Subcutaneous abdominal adipose tissue (tissue), 5 donors: ENCODE data around the gene OR6B3.

Experiments used
- H3K27ac ChIP-seq: one replicate; pipeline ENCODE4 v1.7.0; 2013; ENCODE audit warnings: low read depth, mild to moderate bottlenecking, inconsistent platforms, low read length, moderate library complexity
- H3K27me3 ChIP-seq, 5 donors: one replicate each; pipeline ENCODE4 v1.7.0; 2013; ENCODE audit warnings: low read length in 5 of 5, inconsistent platforms in 1 of 5; ENCODE audit not compliant: control insufficient read depth in 5 of 5, insufficient read depth in 4 of 5
- H3K36me3 ChIP-seq, 5 donors: one replicate each; pipeline ENCODE4 v1.7.0; 2013; ENCODE audit warnings: low read length in 5 of 5; ENCODE audit not compliant: control insufficient read depth in 5 of 5, insufficient read depth in 5 of 5
- H3K4me1 ChIP-seq, 5 donors: one replicate each; pipeline ENCODE4 v1.7.0; 2013; ENCODE audit warnings: low read length in 5 of 5, mild to moderate bottlenecking in 3 of 5, moderate library complexity in 1 of 5; ENCODE audit not compliant: control insufficient read depth in 5 of 5, insufficient read depth in 5 of 5
- H3K4me3 ChIP-seq, 5 donors: one replicate each; pipeline ENCODE4 v1.7.0; 2013; ENCODE audit warnings: low read length in 5 of 5, low read depth in 1 of 5
- H3K9ac ChIP-seq, 5 donors: one replicate each; pipeline ENCODE4 v1.7.0; 2013; ENCODE audit warnings: low read length in 5 of 5, mild to moderate bottlenecking in 4 of 5, moderate library complexity in 3 of 5
- H3K9me3 ChIP-seq, 5 donors: one replicate each; pipeline ENCODE4 v1.7.0; 2013; ENCODE audit warnings: low read length in 5 of 5; ENCODE audit not compliant: control insufficient read depth in 5 of 5
- donor health status: healthy.
- donor health status: healthy.
- donor health status: healthy.
- donor health status: healthy.
- donor health status: healthy.

OR6B3 gene

DNA sequence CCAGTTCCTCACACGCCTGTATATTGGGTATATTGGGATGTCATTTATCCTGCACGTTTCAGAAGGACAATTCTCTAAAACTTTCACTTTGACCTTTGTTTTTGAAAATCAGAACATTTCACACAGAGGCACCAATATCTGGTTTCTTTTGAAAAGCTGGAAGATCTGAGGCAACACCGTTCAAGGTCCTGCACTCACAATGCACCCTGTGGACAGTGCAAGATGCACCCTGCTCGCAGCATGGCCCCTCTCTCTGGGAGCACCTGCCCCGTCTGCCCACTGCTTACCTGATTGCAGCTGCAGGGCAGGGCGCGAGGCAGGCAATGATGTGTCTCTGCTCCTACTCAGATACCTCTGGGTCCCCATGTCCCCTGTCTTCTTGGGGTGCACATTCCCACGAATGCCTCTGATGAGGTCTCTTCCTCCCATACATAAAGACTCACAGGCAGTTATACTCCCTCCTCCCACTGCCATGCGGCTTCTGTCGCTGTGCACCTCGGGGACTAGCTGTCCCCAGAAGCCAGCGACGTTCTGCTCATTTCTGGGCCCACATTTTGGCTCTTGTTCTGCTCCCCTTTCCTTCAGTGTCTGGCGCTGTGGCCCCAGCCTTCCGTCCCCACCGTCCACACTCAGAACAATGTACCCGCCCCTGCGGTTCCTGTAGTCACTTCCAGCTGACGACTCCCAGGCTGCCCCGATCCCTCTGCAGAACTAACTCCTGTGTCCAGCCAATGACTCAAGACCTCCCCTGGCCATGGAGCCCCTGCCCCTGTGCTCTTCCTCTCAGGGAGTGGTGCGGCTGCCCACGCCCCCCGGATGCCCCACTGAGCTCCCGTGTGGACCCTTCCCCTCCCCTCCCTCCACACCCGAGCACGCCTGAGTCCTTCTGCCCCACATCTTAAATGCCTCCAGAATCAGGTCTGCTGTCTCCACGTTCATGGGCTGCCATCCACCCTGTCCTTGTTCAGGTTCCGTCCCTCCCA, at the start of gene OR6B3:
TSS of gene OR6B3 (minus strand) at position 349 of the 983 bp plus-strand sequence.
- H3K27me3 ChIP-seq, result peaks cover 20 to 54% (median 46%) of the 10 kb centered on the region in 5 donors
- H3K36me3 ChIP-seq, result no peaks in the 10 kb centered on the region
- no peaks in the 10 kb centered on the region for H3K9me3 ChIP-seq
- H3K4me1 ChIP-seq, result no peaks in the 10 kb centered on the region
- no peak within 1 kb of the TSS for H3K27ac ChIP-seq
- H3K4me3 ChIP-seq, result no peak within 1 kb of the TSS
- no peak within 1 kb of the TSS for H3K9ac ChIP-seq

DNA sequence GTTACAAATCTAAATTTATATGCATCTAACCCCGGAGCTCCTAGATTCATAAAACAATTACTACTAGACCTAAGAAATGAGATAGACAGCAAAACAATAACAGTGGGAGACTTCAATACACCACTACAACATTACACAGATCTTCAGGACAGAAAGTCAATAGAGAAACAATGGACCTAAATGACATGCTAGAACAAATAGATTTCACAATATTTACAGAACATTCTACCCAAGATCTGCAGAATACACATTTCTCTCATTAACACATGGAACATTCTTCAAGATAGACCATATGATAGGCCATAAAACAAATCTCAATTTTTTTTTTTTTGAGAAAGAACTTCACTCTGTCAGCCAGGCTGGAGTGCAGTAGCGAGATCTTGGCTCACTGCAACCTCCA, 45.0 kb upstream of the OR6B3 start:
- Histone ChIP-seq H3K27me3 (peaks cover 21 to 29% (median 26%) of the 10 kb centered on the region in 5 donors), H3K4me1 (no peaks in the 10 kb centered on the region), H3K36me3 (no peaks in the 10 kb centered on the region), H3K9me3 (peaks cover 0 to 12% (median 0%) of the 10 kb centered on the region in 5 donors), H3K9ac (no peak overlapping the region), H3K4me3 (no peak overlapping the region), H3K27ac (no peak overlapping the region)

DNA sequence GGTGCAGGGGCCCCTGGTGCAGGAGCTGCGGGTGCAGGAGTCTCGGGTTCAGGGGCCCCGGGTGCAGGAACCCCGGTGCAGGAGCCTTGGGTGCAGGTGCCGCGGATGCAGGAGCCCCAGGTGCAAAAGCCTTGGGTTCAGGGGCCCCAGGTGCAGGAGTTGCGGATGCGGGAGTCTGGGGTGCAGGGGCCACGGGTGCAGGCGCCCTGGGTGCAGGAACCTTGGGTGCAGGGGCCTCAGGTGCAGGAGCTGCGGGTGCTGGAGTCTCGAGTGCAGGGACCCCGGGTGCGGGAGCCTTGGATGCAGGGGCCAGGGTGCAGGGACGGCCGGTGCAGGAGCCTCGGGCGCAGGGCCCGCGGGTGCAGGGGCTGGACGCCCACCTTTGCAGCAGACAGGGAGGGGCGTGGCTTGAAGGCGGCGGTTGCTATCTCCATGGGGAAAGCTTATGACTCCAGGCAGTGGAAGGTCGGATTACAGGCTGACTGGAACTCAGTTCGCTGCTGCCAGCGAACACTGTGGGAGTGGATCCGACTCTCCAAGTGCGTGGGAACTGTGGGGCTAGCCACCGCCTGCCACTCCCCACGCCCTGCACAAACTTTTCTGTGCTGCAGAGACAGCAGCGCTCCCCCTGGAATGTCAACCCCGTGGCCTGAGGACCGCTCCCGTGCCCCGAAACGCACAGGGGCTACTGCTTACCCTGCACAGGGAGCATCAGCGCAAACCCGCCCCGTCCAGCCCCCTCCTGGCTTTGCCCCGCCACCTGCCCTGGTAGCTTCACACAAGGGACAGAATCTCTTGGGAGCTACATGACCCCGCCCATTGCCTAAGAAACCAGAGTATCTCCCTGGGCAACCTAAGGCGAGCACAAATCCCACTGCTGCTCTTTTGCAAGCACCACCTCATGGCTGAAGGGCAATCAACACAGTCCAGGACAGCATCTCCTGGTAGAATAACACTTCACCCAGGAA, 42.5 kb upstream of the OR6B3 start:
- Histone ChIP-seq H3K27me3 (peaks cover 21 to 32% (median 26%) of the 10 kb centered on the region in 5 donors), H3K4me3 (no peak overlapping the region), H3K9ac (no peak overlapping the region), H3K4me1 (no peaks in the 10 kb centered on the region), H3K9me3 (peaks cover 0 to 10% (median 2%) of the 10 kb centered on the region in 5 donors), H3K36me3 (no peaks in the 10 kb centered on the region), H3K27ac (no peak overlapping the region)

DNA sequence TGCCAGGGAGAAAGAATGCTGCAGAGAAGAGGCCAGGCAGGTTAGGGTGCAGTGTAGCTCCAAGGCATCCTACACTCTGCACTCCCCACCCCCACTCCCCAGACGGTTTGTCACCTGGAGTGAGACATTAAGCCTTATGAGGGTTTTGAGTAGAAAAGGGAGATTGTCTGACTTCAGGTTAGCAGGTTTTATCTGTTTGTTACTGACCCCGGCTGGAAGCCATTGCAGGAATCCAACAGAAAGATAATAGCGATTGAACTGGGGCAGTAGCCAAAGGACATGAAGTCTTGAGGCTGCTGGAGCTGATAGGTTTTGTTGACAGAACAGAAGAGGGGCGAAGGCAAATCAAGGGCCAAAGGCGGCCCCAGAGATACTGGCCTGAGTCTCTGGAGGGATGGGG, 36.0 kb upstream of the OR6B3 start:
- Histone ChIP-seq H3K27ac (no peak overlapping the region), H3K4me1 (no peaks in the 10 kb centered on the region), H3K27me3 (peaks cover 0 to 11% (median 5%) of the 10 kb centered on the region in 5 donors), H3K9ac (no peak overlapping the region), H3K36me3 (no peaks in the 10 kb centered on the region), H3K9me3 (peaks cover 0 to 20% (median 17%) of the 10 kb centered on the region in 5 donors), H3K4me3 (no peak overlapping the region)

DNA sequence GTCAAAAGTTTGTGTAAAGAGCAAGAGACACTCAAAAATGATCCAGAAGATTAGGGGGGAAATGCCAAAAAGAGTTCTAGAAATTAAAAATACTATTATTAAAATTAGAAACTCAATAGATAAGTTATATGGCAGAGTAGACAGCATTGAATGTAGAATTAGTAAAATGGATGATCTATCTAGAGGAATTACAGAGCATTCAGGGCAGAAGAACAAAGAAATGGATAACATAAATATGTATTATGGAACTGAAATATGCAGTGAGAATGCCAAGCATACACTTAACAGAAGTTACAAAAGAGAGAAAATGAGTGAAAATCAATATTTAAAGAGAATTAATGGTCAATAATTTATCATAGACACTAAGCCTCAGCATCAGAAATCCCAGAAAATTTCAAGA, 33.2 kb upstream of the OR6B3 start:
- H3K27me3 ChIP-seq, result peaks cover 0 to 7% (median 5%) of the 10 kb centered on the region in 5 donors
- H3K9me3 ChIP-seq, result peaks cover 0 to 18% (median 17%) of the 10 kb centered on the region in 5 donors
- H3K4me1 ChIP-seq, result no peaks in the 10 kb centered on the region
- H3K9ac ChIP-seq, result no peak overlapping the region
- no peak overlapping the region for H3K4me3 ChIP-seq
- no peaks in the 10 kb centered on the region for H3K36me3 ChIP-seq
- no peak overlapping the region for H3K27ac ChIP-seq

DNA sequence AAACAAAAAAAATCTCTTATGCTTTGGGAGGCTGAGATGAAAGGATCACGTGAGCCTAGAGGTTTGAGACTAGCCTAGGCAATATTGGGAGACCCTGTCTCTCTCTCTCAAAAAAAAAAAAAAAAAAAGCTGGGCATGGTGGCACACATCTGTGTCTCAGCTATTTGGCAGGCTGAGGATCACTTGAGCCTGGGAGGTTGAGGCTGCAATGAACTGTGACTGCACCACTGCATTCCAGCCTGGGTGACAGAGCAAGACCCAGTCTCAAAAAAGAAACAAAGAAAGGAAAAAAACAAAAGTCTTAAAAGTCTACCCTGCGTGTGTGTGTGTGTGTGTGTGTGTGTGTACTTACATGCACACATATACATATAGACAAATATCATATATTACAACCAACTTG, 25.3 kb upstream of the OR6B3 start:
- no peak overlapping the region for H3K9ac ChIP-seq
- no peak overlapping the region for H3K4me3 ChIP-seq
- H3K4me1 ChIP-seq, result no peaks in the 10 kb centered on the region
- H3K27ac ChIP-seq, result no peak overlapping the region
- H3K9me3 ChIP-seq, result peaks cover 5 to 24% (median 13%) of the 10 kb centered on the region in 5 donors
- no peaks in the 10 kb centered on the region for H3K36me3 ChIP-seq
- peaks cover 0 to 2% (median 0%) of the 10 kb centered on the region in 5 donors for H3K27me3 ChIP-seq

DNA sequence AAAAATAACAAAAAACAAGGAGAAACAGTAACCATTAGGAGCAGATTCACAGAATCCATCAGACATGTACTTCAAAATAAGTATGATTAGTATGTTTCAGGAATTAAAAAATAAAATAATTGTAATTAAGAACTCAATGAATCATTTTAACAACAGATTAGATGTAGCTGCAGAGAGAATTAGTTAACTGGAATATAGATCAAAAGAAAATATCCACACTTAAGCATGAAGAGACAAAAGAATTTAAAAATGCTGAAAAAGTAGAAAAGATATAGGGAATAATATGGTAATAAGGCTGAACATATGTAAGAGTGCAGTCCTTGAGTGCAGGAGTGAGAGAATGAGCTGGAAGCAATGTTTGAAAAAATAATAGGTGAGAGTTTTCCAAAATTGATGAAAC, 24.1 kb upstream of the OR6B3 start:
- Histone ChIP-seq H3K9me3 (peaks cover 5 to 24% (median 13%) of the 10 kb centered on the region in 5 donors), H3K27me3 (peaks cover 0 to 2% (median 0%) of the 10 kb centered on the region in 5 donors), H3K4me3 (no peak overlapping the region), H3K9ac (no peak overlapping the region), H3K4me1 (no peaks in the 10 kb centered on the region), H3K36me3 (no peaks in the 10 kb centered on the region), H3K27ac (no peak overlapping the region)

DNA sequence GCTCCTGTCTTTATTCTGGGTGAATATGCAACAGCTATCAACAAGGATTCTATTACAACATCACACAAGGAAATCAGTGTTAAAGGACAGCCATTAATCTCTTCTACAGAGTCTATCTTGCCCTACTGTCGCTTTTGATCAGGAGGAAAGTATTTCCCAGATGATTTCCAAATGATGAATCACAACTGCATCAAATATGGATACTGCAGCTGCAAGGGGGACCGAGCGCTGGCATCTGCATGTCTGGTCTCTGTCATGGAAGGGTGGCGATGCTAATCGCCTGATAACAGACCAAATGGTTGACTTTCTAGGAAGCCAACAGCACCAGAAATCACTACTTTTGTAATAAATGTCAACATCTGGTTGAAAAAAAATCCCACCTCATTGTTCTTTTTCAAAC, 21.2 kb upstream of the OR6B3 start:
- H3K36me3 ChIP-seq, result no peaks in the 10 kb centered on the region
- H3K4me3 ChIP-seq, result no peak overlapping the region
- no peak overlapping the region for H3K27ac ChIP-seq
- H3K27me3 ChIP-seq, result peaks cover 0 to 2% (median 0%) of the 10 kb centered on the region in 5 donors
- no peaks in the 10 kb centered on the region for H3K4me1 ChIP-seq
- peaks cover 5 to 24% (median 13%) of the 10 kb centered on the region in 5 donors for H3K9me3 ChIP-seq
- no peak overlapping the region for H3K9ac ChIP-seq

DNA sequence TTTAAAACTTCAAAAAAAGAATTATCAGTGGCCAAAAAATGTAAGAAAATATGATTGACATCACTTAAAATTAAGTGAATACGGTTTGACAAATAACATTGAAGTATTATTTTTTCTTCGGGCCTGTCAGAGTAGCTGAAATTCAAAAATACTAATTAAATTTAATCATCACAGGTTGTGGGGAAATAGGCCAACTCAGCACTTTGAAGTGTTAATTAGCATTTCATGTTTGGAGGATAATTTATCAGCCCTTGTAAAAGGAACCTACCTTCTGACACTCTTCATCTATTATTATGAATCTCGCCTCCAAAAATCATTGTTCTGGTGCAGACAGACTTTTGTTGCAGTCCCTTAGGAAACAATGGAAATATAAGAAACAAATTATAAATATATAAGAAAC, 17.6 kb upstream of the OR6B3 start:
- peaks cover 0 to 2% (median 0%) of the 10 kb centered on the region in 5 donors for H3K27me3 ChIP-seq

More for the DNA sequence above, 17.6 kb upstream of the OR6B3 start:
- Histone ChIP-seq H3K9ac (no peak overlapping the region), H3K27ac (no peak overlapping the region), H3K36me3 (no peaks in the 10 kb centered on the region), H3K4me1 (no peaks in the 10 kb centered on the region), H3K4me3 (no peak overlapping the region), H3K9me3 (peaks cover 0 to 4% (median under 1%) of the 10 kb centered on the region in 5 donors)
